GM21367 (cell line): Measurements from ENCODE around the gene SCTR.

Experiments
- ATAC-seq: cut with Tn5 transposase; IDR thresholded peaks from one replicate; pipeline ENCODE4 v1.9.1; 2021; ENCODE audit not compliant: unreplicated experiment

SCTR gene

GRCh38 chr2:119449521-119449920 lies 74.8 kb downstream of the SCTR start:
- ATAC-seq, result no peak

- no peak for ATAC-seq
Measured at GRCh38 chr2:119448427-119449141, 75.7 kb downstream of the SCTR start.

- ATAC-seq, result no peak
Measured at GRCh38 chr2:119446037-119446436, 78.2 kb downstream of the SCTR start.

DNA sequence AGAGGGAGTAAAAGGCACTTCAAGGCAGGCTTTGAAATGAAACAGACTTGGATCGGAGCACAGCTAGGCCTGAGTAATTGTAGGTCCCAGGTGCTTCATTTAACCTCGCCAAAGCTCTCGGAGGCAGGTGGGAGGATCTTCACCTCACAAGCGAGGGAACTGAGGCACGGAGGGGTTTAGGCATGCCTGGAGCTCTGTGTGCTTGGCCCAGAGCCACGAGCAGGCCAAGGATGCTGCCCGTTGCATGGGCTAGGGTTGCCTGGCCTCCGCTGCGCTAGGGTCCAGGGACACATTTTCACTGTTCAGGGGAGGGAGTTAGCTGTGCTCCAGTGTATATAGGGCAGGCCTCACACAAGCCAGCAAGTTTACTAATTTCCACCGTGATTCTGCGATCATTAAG lies 81.4 kb downstream of the SCTR start:
- no peak for ATAC-seq

- no peak for ATAC-seq
Measured at GRCh38 chr2:119442226-119442619, 82.1 kb downstream of the SCTR start.

DNA sequence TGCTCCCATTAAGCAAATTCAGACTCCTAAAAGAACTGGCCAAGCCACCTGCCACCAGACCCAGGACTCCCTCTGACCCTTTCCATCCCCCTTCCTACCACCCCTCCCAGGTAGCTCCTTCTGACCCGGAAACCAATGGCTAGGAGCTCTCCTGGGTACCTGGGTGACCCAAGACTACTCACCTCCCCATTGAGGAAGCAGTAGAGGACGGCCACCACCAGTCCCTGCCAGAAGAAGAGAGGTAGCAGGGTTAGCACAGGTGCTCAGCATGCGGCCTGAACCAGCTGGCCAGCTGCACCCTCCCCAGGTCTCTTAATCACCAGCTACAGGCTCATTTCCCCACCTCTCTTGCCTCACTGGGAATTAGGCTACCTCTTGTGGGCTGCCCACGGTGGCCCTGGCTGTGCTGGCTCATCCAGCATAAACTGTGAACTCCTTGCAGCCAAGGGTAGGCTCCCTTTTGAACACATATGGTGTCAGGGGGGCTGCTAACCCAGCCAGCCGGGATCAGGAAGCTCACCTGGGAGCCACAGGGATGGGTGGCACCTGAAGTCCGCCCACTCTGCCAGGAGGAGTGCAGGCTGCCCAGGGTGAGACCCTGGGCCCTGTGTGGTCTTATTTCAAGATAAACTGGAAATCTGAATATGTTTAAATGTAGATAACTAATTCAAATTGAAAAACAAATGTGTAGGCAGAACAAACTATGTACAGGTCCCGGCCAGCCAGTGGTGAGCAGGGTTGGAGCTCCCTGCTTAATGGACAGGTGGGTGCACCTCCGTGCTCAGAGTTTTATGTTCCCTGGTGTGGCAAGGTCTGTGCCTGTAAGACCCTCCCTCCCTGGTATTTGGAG lies 82.7 kb downstream of the SCTR start:
- ATAC-seq, result no peak

DNA sequence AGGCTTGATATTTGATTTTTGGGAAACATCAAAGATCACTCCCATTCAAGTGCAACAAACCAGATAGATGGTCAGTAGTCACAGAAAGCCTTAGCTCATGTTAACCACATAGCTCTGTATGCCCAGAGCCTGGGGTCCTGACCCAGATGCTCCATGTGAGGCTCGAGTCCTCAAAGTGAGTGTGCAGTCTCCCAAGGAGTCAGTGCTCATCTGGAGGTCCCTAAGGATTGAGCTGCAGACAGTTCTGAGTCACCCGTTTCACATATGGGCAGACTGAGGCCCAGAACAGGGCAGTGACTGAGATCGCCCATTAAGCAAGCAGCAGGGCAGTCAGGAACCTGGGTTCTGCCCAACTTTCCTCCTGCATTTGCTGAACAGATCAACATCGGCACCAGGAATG lies 83.4 kb downstream of the SCTR start:
- ATAC-seq, result no peak

DNA sequence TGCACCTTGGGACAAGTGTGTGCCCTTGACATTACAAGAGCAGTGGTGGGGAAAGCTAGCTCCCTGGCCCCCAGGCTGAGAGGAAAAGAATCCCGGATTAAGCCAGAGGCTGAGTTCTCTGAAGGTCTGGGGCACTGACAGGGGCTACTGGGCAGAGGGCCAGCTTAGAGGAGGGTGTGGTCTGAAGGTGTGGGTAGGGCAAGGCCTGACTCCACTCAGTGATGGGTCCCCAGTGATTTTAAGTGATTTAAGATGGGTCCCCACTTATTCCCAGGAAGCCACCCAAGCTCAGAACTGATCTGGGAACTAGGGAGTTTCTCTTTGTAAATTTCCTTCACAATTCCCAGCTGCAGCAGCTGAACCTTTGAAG lies 83.8 kb downstream of the SCTR start:
- ATAC-seq, result no peak

- no peak for ATAC-seq
Measured at GRCh38 chr2:119439574-119440500, 84.4 kb downstream of the SCTR start.

GRCh38 chr2:119438726-119439284 lies 85.5 kb downstream of the SCTR start:
- ATAC-seq, result no peak

- ATAC-seq, result no peak
Measured at GRCh38 chr2:119438128-119438656, 86.1 kb downstream of the SCTR start.

DNA sequence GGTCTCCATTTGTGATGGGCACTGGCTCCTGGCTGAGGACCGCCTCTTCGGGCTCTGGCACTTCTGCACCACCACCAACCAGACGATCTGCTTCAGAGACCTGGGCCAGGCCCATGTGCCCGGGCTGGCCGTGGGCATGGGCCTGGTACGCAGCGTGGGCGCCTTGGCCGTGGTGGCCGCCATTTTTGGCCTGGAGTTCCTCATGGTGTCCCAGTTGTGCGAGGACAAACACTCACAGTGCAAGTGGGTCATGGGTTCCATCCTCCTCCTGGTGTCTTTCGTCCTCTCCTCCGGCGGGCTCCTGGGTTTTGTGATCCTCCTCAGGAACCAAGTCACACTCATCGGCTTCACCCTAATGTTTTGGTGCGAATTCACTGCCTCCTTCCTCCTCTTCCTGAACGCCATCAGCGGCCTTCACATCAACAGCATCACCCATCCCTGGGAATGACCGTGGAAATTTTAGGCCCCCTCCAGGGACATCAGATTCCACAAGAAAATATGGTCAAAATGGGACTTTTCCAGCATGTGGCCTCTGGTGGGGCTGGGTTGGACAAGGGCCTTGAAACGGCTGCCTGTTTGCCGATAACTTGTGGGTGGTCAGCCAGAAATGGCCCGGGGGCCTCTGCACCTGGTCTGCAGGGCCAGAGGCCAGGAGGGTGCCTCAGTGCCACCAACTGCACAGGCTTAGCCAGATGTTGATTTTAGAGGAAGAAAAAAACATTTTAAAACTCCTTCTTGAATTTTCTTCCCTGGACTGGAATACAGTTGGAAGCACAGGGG lies 87.1 kb downstream of the SCTR start:
- ATAC-seq, result no peak

DNA sequence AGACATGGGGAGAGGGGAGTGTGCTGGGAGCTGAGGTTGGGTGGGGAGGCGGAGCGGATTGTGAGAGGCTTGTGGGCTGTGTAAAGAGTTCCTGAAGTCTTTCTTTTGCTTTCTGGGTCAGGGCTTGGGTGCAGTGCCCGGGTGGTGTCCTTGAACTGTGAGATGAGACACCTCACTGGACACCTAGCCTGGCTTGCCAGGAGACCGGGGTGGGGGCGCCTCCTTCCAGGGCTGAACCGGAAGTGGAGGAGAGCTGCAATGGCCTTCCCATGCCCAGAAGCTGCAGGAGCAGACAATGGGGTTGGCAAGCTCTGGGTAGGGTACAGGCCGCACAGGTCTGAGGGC lies 88.4 kb downstream of the SCTR start:
- ATAC-seq, result no peak

DNA sequence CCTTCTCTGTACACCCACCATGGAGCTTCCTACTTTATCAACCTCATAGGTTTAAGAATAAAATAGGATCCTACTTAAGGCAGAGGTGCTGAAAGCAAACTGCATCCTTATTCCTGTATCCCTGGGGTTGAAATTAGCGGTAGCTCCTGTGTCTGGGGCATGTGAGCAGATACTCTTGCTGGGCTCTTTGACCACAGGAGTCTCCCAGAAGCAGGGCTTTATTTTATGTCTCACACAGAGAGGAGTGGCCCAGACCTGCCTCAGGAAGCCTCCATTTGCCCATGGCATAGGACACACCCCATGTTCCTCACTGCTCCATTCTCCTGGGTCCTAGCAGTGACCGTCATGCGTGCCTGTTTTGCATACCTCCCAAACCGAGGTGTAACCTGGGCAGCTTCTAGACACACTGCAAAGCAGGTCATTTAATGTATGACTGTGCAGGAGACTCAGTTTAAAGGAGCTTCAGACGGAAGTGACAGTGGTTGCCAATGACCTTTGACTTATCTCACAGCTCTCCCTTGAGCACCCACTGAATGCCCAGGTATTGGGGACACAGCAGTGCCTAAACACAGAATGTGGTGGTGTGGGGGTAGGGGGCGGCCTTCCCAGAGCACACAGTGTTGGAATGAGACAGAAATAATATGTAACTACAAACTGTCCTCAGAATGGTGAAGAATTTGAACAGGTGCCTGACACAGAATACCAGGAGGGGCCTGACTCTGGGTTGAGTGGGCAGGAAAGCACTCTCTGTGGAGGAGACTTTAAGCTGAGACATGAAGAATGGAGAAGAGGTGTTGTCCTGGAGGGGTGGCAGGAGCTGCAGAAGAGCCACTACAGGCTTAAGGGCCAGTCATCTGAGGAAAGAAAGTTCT lies 89.0 kb downstream of the SCTR start:
- no peak for ATAC-seq

- ATAC-seq, result no peak
Measured at GRCh38 chr2:119434664-119435063, 89.6 kb downstream of the SCTR start.

DNA sequence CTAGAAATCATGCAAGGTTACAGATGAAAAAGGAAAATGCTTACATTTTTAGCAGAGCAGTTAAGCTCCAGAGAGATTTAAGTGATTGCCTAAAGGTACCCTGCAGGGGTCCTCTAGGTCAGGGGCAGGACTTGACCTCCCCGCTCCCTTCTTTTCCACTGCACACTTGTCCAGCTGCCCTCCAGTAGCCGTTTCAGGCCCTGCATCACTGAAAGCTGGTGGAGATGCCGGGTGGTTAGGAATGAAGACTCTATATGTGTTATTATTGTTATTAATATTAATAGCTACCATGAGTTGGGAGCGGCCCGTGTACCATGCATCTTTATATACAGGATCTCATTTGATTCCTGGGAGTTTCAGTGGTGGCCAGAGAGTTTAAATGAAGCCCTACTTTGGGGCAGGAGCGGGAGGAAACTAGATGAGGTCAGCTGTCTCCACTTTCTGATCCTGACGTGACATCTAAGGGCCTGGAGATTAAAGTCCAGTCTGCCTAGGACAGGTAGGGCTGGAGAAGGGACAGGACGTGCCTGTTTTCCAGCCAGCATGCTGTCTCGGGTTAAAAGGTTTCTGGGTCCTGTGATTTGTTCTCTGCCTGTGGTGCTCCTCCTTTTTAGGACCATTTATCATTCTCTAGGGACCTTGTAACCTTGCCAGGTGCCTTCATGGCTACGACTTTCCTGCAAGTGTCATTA lies 90.5 kb downstream of the SCTR start:
- no peak for ATAC-seq

GRCh38 chr2:119432851-119433522 lies 91.3 kb downstream of the SCTR start:
- ATAC-seq, result no peak
